HFF-Myc (cell line): ENCODE measurements around the gene FNTB.

Experiments used
- DNase-seq: peaks from one replicate; pipeline ENCODE4 v3.0.0-alpha.2; 2011; ENCODE audit warnings: low read depth; ENCODE audit errors: extremely low read depth
- H3K4me3 ChIP-seq: replicated peaks from 2 replicates; pipeline ENCODE4 v1.5.1; 2011; ENCODE audit warnings: low read depth, mild to moderate bottlenecking, control low read depth, low read length
- CTCF ChIP-seq: IDR thresholded peaks from 2 replicates; pipeline ENCODE4 v1.5.1; 2012; ENCODE audit warnings: mild to moderate bottlenecking, low read depth, low read length, control low read depth; ENCODE audit errors: missing control alignments

Gene FNTB

GRCh38 chr14:65000898-65001591 lies 14.3 kb downstream of the FNTB start:
- TF ChIP-seq CTCF: no peak
- no peak overlapping the region for H3K4me3 ChIP-seq
- DNase-seq: no peak

GRCh38 chr14:65001723-65002122 lies 15.0 kb downstream of the FNTB start:
- no peak for DNase-seq
- no peak for TF ChIP-seq CTCF
- no peak overlapping the region for H3K4me3 ChIP-seq

- no peak for TF ChIP-seq CTCF
- no peak for DNase-seq
- no peak overlapping the region for H3K4me3 ChIP-seq
Measured at GRCh38 chr14:65002586-65003210, 16.0 kb downstream of the FNTB start.

GRCh38 chr14:65003394-65003793 lies 16.7 kb downstream of the FNTB start:
- TF ChIP-seq CTCF: no peak
- DNase-seq: no peak
- no peak overlapping the region for H3K4me3 ChIP-seq

- TF ChIP-seq CTCF: no peak
- H3K4me3 ChIP-seq: no peak overlapping the region
- DNase-seq: no peak
Measured at GRCh38 chr14:65006261-65006721, 19.6 kb downstream of the FNTB start.

GRCh38 chr14:65007202-65007601 lies 20.5 kb downstream of the FNTB start:
- no peak for DNase-seq
- TF ChIP-seq CTCF: no peak
- H3K4me3 ChIP-seq: no peak overlapping the region
